ENCODE results near the gene PTER. TPM values are rescaled to one million over a fixed set of nuclear protein-coding genes. Genes with fewer than 3 reads are reported as not detected.

Gene PTER
- total RNA-seq, 2 experiments from 2014 or later, result 16.0 to 18.7 TPM

DNA sequence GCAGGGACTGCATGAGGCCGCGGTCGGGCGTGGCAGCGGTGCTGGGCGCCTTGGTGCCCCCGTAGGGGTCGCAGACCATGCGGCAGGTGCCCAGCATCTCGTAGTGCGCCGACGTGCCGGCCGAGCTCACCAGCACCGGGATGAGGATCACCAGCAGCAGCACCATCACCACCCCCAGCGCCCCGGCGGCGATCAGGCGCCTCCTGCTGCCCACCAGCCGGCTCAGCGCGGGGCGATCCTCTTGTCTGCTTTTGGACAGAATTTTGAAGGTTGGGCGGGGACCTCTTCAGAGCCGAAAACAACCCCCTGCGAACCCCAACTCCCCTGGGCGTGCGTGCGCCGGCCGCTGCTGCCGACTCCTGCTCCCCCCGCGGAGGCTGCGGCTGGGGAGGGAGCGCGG, 84.1 kb downstream of the PTER start:
- ATAC-seq, result peak; percentile 74
- H3K9me3 Mint-ChIP-seq (ENCODE audit: low read depth), result no peaks in the 10 kb centered on the region
- CTCF ChIA-PET, result interaction anchor here (0.7 to 1.7 kb wide), 6 partner anchors 37 to 619 kb away, joined by 3 to 7 read pairs (median 4); partner anchors contain the start of gene PTER
- H3K27ac Mint-ChIP-seq, result no peak overlapping the region
- peaks cover 42% of the 10 kb centered on the region for H3K27me3 Mint-ChIP-seq
- peaks cover 9% of the 10 kb centered on the region for H3K4me1 Mint-ChIP-seq
- DNase-seq, result peak; percentile 61
- H3K36me3 Mint-ChIP-seq, result no peaks in the 10 kb centered on the region
- H3K4me3 Mint-ChIP-seq, result peak overlapping the region; percentile 50

GRCh38 chr10:16521311-16522016, 84.7 kb downstream of the PTER start, which contains the start of gene C1QL3:
C1QL3 (minus strand) TSS chr10:16521879; CDS start chr10:16521065, 814 bp downstream.
- ATAC-seq, result peak; percentile 65
- H3K27ac Mint-ChIP-seq, result no peak within 1 kb of the TSS
- peaks cover 43% of the 10 kb centered on the region for H3K27me3 Mint-ChIP-seq

GRCh38 chr10:16527452-16527851, 90.6 kb downstream of the PTER start:
- peaks cover 25% of the 10 kb centered on the region for H3K27me3 Mint-ChIP-seq
- no peak overlapping the region for H3K27ac Mint-ChIP-seq
- DNase-seq, result no peak
- CTCF ChIA-PET, result no interaction called here
- no peak overlapping the region for H3K4me3 Mint-ChIP-seq
- H3K4me1 Mint-ChIP-seq, result peaks cover 3% of the 10 kb centered on the region
- H3K36me3 Mint-ChIP-seq, result no peaks in the 10 kb centered on the region
- no peaks in the 10 kb centered on the region for H3K9me3 Mint-ChIP-seq (ENCODE audit: low read depth)
- no peak for ATAC-seq

More at GRCh38 chr10:16521311-16522016, 84.7 kb downstream of the PTER start, which contains the start of gene C1QL3:
- H3K4me1 Mint-ChIP-seq, result peaks cover 9% of the 10 kb centered on the region
- peak; percentile 52 for DNase-seq
- peak within 1 kb of the TSS; percentile 73 for H3K4me3 Mint-ChIP-seq
- H3K36me3 Mint-ChIP-seq, result no peaks in the 10 kb centered on the region
- H3K9me3 Mint-ChIP-seq (ENCODE audit: low read depth), result no peaks in the 10 kb centered on the region
- CTCF ChIA-PET, result interaction anchor here (0.7 to 1.7 kb wide), 6 partner anchors 37 to 619 kb away, joined by 3 to 7 read pairs (median 4); partner anchors contain the start of gene PTER

DNA sequence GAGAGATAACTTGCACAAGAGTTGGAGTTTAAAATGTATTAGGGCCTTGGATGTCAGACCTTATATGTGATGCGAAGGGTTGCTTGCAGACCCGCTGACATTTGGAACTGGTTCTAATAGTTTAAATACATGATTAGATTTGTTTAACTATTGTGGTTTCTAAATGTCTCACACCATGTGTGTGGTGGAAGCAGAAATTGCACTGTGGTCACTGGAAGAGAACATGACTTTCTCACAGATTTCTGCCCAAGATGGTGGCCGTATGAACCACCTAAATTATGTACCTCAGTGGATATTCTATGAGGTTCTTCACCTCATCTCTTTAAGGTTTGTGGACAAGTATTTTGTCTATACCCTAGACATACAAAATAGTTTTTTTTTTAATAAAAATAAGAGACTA, 93.0 kb downstream of the PTER start:
- ATAC-seq, result no peak
- Mint-ChIP-seq H3K27ac (no peak overlapping the region), H3K27me3 (peaks cover 8% of the 10 kb centered on the region), H3K4me1 (peaks cover 9% of the 10 kb centered on the region), H3K36me3 (no peaks in the 10 kb centered on the region), H3K4me3 (no peak overlapping the region), H3K9me3 (ENCODE audit: low read depth) (no peaks in the 10 kb centered on the region)
- CTCF ChIA-PET, result no interaction called here
- no peak for DNase-seq

GRCh38 chr10:16536155-16536554, 99.3 kb downstream of the PTER start:
- CTCF ChIA-PET, result no interaction called here
- no peak for ATAC-seq
- Mint-ChIP-seq H3K4me3 (no peak overlapping the region), H3K4me1 (peaks cover 6% of the 10 kb centered on the region), H3K27me3 (peaks cover 8% of the 10 kb centered on the region), H3K27ac (no peak overlapping the region), H3K36me3 (no peaks in the 10 kb centered on the region), H3K9me3 (ENCODE audit: low read depth) (no peaks in the 10 kb centered on the region)
- DNase-seq, result no peak

DNA sequence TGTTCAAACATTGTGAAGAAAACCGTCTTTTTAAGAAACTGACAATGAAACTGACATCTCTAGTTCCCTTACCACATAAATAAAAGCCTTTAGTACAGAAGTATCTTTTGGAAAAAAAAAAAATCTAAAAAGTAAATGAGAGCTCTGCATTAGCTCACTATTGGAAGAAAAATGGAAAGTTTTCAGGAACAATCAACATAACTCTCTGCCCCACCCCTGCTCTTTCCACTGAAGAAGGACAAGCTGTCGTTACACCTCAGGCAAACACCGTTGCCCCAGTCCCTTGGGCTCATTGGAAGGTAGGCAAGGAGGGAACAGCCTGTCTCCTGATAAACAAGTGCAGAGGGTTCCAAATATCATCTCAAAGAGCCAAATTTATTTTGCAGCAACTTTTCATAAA, 107.3 kb downstream of the PTER start:
- CTCF ChIA-PET, result interaction anchor here (1.5 to 3.1 kb wide), 2 partner anchors 641 to 683 kb away, joined by 4 to 12 read pairs; partner anchors contain the start of gene MINDY3
- Mint-ChIP-seq H3K9me3 (ENCODE audit: low read depth) (no peaks in the 10 kb centered on the region), H3K4me1 (peaks cover 2% of the 10 kb centered on the region), H3K27ac (no peak overlapping the region), H3K4me3 (no peak overlapping the region), H3K27me3 (peaks cover 24% of the 10 kb centered on the region), H3K36me3 (no peaks in the 10 kb centered on the region)
- no peak for ATAC-seq
- DNase-seq, result no peak

DNA sequence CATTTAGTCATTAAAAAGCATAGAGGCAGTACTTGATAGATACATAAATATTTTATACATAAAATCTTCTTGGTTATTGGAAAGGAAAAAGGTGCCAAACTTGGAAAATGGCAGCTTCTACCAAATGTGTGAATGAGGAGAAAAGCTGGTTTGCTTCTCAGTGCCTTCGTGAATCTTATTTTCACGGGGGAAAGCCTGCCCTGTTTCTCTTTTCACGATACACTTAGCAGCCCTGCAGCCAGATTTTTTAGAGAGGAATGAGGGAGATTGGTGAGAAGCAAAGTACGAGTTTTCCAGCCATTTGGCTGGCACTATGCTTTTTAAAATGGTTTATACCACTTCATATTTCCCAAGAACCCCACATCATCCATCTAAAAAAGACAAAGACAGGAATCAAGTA, 107.8 kb downstream of the PTER start:
- CTCF ChIA-PET, result interaction anchor here (0.7 to 3.1 kb wide), 8 partner anchors 12 to 897 kb away, joined by 3 to 12 read pairs (median 4); partner anchors contain the start of gene MINDY3
- H3K36me3 Mint-ChIP-seq, result no peaks in the 10 kb centered on the region
- no peak overlapping the region for H3K4me3 Mint-ChIP-seq
- H3K9me3 Mint-ChIP-seq (ENCODE audit: low read depth), result no peaks in the 10 kb centered on the region
- DNase-seq (no peak), ATAC-seq (no peak)
- H3K4me1 Mint-ChIP-seq, result peaks cover 2% of the 10 kb centered on the region
- H3K27ac Mint-ChIP-seq, result no peak overlapping the region
- peaks cover 24% of the 10 kb centered on the region for H3K27me3 Mint-ChIP-seq

DNA sequence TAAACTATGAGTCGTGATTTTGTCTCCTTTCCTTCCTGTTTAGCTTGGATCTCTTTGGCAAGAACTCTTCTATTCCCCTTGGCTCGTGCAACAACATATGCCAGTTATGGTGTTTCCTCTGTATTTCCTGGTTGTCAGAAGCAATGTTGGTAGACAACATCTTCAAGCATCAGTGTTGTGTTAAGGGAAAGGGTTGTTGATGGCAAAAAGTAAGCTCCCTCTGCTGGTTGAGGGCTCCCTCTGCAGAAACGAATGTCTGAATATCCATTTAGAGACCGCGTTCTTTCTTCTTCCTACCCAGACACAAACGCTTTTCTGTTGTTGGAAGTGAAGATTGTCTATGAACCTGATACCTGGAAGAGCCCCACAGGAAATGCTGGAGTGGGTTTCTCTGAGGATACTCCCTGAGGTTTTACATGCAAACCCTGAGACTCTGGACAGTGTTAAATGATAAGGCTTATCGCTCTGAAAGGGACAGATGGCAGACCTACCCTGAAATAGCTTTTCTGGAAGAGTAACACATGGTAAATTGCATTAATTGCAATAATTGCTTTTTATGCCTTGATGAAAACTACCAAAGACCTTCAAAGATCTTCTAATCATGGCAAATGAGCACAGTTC, 108.4 kb downstream of the PTER start:
- no peak for DNase-seq
- Mint-ChIP-seq H3K27ac (no peak overlapping the region), H3K36me3 (no peaks in the 10 kb centered on the region)

GRCh38 chr10:16547973-16548372, 111.2 kb downstream of the PTER start:
- ATAC-seq (no peak), DNase-seq (no peak)
- H3K4me1 Mint-ChIP-seq, result peaks cover 2% of the 10 kb centered on the region
- peaks cover 17% of the 10 kb centered on the region for H3K27me3 Mint-ChIP-seq
- H3K9me3 Mint-ChIP-seq (ENCODE audit: low read depth), result no peaks in the 10 kb centered on the region
- no peaks in the 10 kb centered on the region for H3K36me3 Mint-ChIP-seq
- no peak overlapping the region for H3K4me3 Mint-ChIP-seq
- H3K27ac Mint-ChIP-seq, result no peak overlapping the region
- CTCF ChIA-PET, result no interaction called here

More for the DNA sequence above, 108.4 kb downstream of the PTER start:
- Mint-ChIP-seq H3K27me3 (peaks cover 20% of the 10 kb centered on the region), H3K4me3 (no peak overlapping the region), H3K9me3 (ENCODE audit: low read depth) (no peaks in the 10 kb centered on the region), H3K4me1 (peaks cover 2% of the 10 kb centered on the region)
- CTCF ChIA-PET, result interaction anchor here (0.7 to 3.1 kb wide), 8 partner anchors 11 to 896 kb away, joined by 3 to 12 read pairs (median 4); partner anchors contain the start of gene MINDY3
- ATAC-seq, result no peak

GRCh38 chr10:16559236-16559773, 122.5 kb downstream of the PTER start:
- Mint-ChIP-seq H3K9me3 (ENCODE audit: low read depth) (no peaks in the 10 kb centered on the region), H3K4me3 (no peak overlapping the region), H3K36me3 (peaks cover 1% of the 10 kb centered on the region), H3K27ac (no peak overlapping the region), H3K4me1 (no peaks in the 10 kb centered on the region), H3K27me3 (peaks cover 42% of the 10 kb centered on the region)
- CTCF ChIA-PET, result no interaction called here
- DNase-seq (no peak), ATAC-seq (no peak)

GRCh38 chr10:16562891-16563290, 126.1 kb downstream of the PTER start:
- Mint-ChIP-seq H3K27ac (no peak overlapping the region), H3K36me3 (peaks cover 1% of the 10 kb centered on the region), H3K9me3 (ENCODE audit: low read depth) (no peaks in the 10 kb centered on the region), H3K27me3 (peaks cover 19% of the 10 kb centered on the region), H3K4me1 (peaks cover 6% of the 10 kb centered on the region), H3K4me3 (no peak overlapping the region)
- DNase-seq, result no peak
- no peak for ATAC-seq
- CTCF ChIA-PET, result no interaction called here
